NT2/D1 (cell line): ENCODE results near the gene ADAMTS7.
"Not testable (repeated sequence)": the region's sequence is repeated elsewhere in the genome, so short reads cannot be mapped to it uniquely, and the experiment has no call there.

Experiments
- DNase-seq: peaks from one replicate; pipeline ENCODE4 v3.0.0-alpha.2; 2011; ENCODE audit warnings: low read depth, low spot score
- H3K27me3 ChIP-seq: 2 replicates; pipeline ENCODE4 v1.6.0; 2011; ENCODE audit warnings: mild to moderate bottlenecking; ENCODE audit not compliant: insufficient read length, insufficient read depth
- H3K36me3 ChIP-seq: 2 replicates; pipeline ENCODE4 v1.6.1; 2011; ENCODE audit warnings: mild to moderate bottlenecking, low read length, mixed read lengths; ENCODE audit not compliant: insufficient read depth, insufficient read length
- H3K4me1 ChIP-seq: 2 replicates; pipeline ENCODE4 v1.5.1; 2011; ENCODE audit not compliant: insufficient read depth, insufficient read length
- H3K4me3 ChIP-seq: 2 replicates; pipeline ENCODE4 v1.5.1; 2011; ENCODE audit warnings: low read depth; ENCODE audit not compliant: insufficient read length
- H3K9ac ChIP-seq: 2 replicates; pipeline ENCODE4 v1.6.0; 2011; ENCODE audit warnings: low read depth; ENCODE audit not compliant: insufficient read length
- H3K9me3 ChIP-seq: 2 replicates; pipeline ENCODE4 v1.5.1; 2011; ENCODE audit warnings: mild to moderate bottlenecking, low read length; ENCODE audit not compliant: insufficient read depth
- SUZ12 ChIP-seq: IDR thresholded peaks from 2 replicates; pipeline ENCODE4 v1.6.1; 2011; ENCODE audit not compliant: insufficient read length, insufficient read depth; ENCODE audit errors: extremely low read depth
- YY1 ChIP-seq: IDR thresholded peaks from 2 replicates; pipeline ENCODE4 v1.6.1; 2011; ENCODE audit not compliant: insufficient read length, insufficient read depth
- ZNF274 ChIP-seq: IDR thresholded peaks from 2 replicates; pipeline ENCODE4 v1.6.1; 2011; ENCODE audit warnings: mild to moderate bottlenecking, low read depth, low read length

Gene ADAMTS7

GRCh38 chr15:78763796-78764241, 47.4 kb downstream of the ADAMTS7 start:
- no peak for DNase-seq
- TF ChIP-seq SUZ12 (no peak), YY1 (no peak), ZNF274 (no peak)
- H3K9me3 ChIP-seq = no peaks in the 10 kb centered on the region
- H3K9ac ChIP-seq = no peak overlapping the region
- peaks cover 14% of the 10 kb centered on the region for H3K4me1 ChIP-seq
- H3K27me3 ChIP-seq = no peaks in the 10 kb centered on the region
- H3K36me3 ChIP-seq = peaks cover 4% of the 10 kb centered on the region
- H3K4me3 ChIP-seq = no peak overlapping the region

- Histone ChIP-seq H3K4me3 (no peak overlapping the region), H3K27me3 (no peaks in the 10 kb centered on the region), H3K4me1 (peaks cover 9% of the 10 kb centered on the region), H3K9me3 (no peaks in the 10 kb centered on the region), H3K9ac (no peak overlapping the region), H3K36me3 (peaks cover 4% of the 10 kb centered on the region)
- no peak for DNase-seq
- TF ChIP-seq SUZ12 = no peak
- no peak for TF ChIP-seq ZNF274
- no peak for TF ChIP-seq YY1
These were observed 48.1 kb downstream of the ADAMTS7 start for GRCh38 chr15:78762985-78763795.

- H3K4me3 ChIP-seq, H3K4me1 ChIP-seq, H3K36me3 ChIP-seq, DNase-seq, H3K9me3 ChIP-seq, H3K9ac ChIP-seq, H3K27me3 ChIP-seq: not testable (repeated sequence)
These were observed 48.8 kb downstream of the ADAMTS7 start for GRCh38 chr15:78762386-78762961.

GRCh38 chr15:78761891-78762385, 49.3 kb downstream of the ADAMTS7 start:
- Histone ChIP-seq H3K4me1 (peaks cover 4% of the 10 kb centered on the region), H3K9ac (no peak overlapping the region)
- no peak for DNase-seq

GRCh38 chr15:78761475-78761874, 49.8 kb downstream of the ADAMTS7 start:
- not testable (repeated sequence) for H3K9ac ChIP-seq, H3K36me3 ChIP-seq, H3K4me1 ChIP-seq, H3K27me3 ChIP-seq, H3K9me3 ChIP-seq, DNase-seq, H3K4me3 ChIP-seq

More at GRCh38 chr15:78761891-78762385, 49.3 kb downstream of the ADAMTS7 start:
- H3K4me3 ChIP-seq = no peak overlapping the region
- no peak for TF ChIP-seq ZNF274
- no peak for TF ChIP-seq YY1
- no peak for TF ChIP-seq SUZ12
- peaks cover 4% of the 10 kb centered on the region for H3K36me3 ChIP-seq
- no peaks in the 10 kb centered on the region for H3K27me3 ChIP-seq
- no peaks in the 10 kb centered on the region for H3K9me3 ChIP-seq

GRCh38 chr15:78761020-78761419, 50.2 kb downstream of the ADAMTS7 start:
- H3K9ac ChIP-seq = no peak overlapping the region
- no peak for TF ChIP-seq YY1
- no peak for TF ChIP-seq SUZ12
- no peak for TF ChIP-seq ZNF274
- peaks cover 4% of the 10 kb centered on the region for H3K4me1 ChIP-seq
- no peak for DNase-seq
- H3K4me3 ChIP-seq = no peak overlapping the region
- no peaks in the 10 kb centered on the region for H3K27me3 ChIP-seq
- H3K9me3 ChIP-seq = no peaks in the 10 kb centered on the region
- H3K36me3 ChIP-seq = peaks cover 4% of the 10 kb centered on the region

- H3K27me3 ChIP-seq, H3K4me1 ChIP-seq, H3K36me3 ChIP-seq, H3K9ac ChIP-seq, DNase-seq, H3K9me3 ChIP-seq, H3K4me3 ChIP-seq: not testable (repeated sequence)
These were observed 51.0 kb downstream of the ADAMTS7 start for GRCh38 chr15:78760091-78760882.

GRCh38 chr15:78759361-78759998, 51.8 kb downstream of the ADAMTS7 start:
- H3K36me3 ChIP-seq, H3K27me3 ChIP-seq, H3K9ac ChIP-seq, H3K4me3 ChIP-seq, H3K4me1 ChIP-seq, DNase-seq, H3K9me3 ChIP-seq: not testable (repeated sequence)

GRCh38 chr15:78758486-78759200, 52.6 kb downstream of the ADAMTS7 start:
- not testable (repeated sequence) for H3K9ac ChIP-seq, H3K9me3 ChIP-seq, H3K4me1 ChIP-seq, DNase-seq, H3K27me3 ChIP-seq, H3K4me3 ChIP-seq, H3K36me3 ChIP-seq
